ENCODE results near the gene EFCAB6. TPM values are rescaled to one million over a fixed set of nuclear protein-coding genes. Genes with fewer than 3 reads are reported as not detected.

EFCAB6 gene
- total and polyA plus RNA-seq, 9 of the 15 experiments (the other 6 are each of a cell fraction or from before 2014, with no cell fraction given): 0.06 TPM; not detected in 8

- 0% methylated on average over 1 of the region's 1 CpG for WGBS (ENCODE audit: insufficient coverage, low coverage, missing lambda C conversion rate)
- ATAC-seq (no peak), FAIRE-seq (no peak), DNase-seq (ENCODE audit: extremely low read depth in 1 of 4, low spot score in 3 of 4) (no peak)
- H2AFZ ChIP-seq (ENCODE audit: low read depth, low read length): no peak overlapping the region
- BruUV-seq (replicated peaks): no TSS peak
- H3K27me3 ChIP-seq (ENCODE audit: control insufficient read depth in 2 of 2, insufficient read depth in 2 of 2, low read length in 2 of 2): no peaks in the 10 kb centered on the region
- no peak overlapping the region for H3K4me2 ChIP-seq (ENCODE audit: insufficient read depth, low read length)
- no peak overlapping the region for H3K4me3 ChIP-seq
- H4K20me1 ChIP-seq (replicated peaks; ENCODE audit: control insufficient read depth, insufficient read depth, low read length): no peaks in the 10 kb centered on the region
- TF ChIP-seq RAD21 (CRISPR knock-in tag; conservative IDR thresholded peaks at IDR 0.05 in 1 of 2, IDR thresholded peaks at IDR 0.05 in 1 of 2): no peak
- peak in 1 of 2 experiments; percentile 92; a peak in 1 of 4 replicates for TF ChIP-seq SRF (CRISPR knock-in tag; IDR thresholded peaks at IDR 0.05)
- TF ChIP-seq FOSL1 (tag; conservative IDR thresholded peaks at IDR 0.05): peak; percentile 75
- TF ChIP-seq NFE2 (IDR thresholded peaks at IDR 0.05; ENCODE audit: low read depth): peak; percentile 50; the same call in 1 of the 2 replicates
- no peaks in the 10 kb centered on the region; a peak in 1 of 5 replicates for H3K4me1 ChIP-seq (replicated peaks in 1 of 2; ENCODE audit: control insufficient read depth in 2 of 2, insufficient read depth in 2 of 2, low read length in 2 of 2)
- no peaks in the 10 kb centered on the region for H3K36me3 ChIP-seq (ENCODE audit: control insufficient read depth, insufficient read depth, low read length)
- in situ Hi-C loops (cut with MboI) (no loop called here), intact Hi-C loops (cut with micrococcal nuclease) (no loop called here)
- no peaks in the 10 kb centered on the region for H3K79me2 ChIP-seq (ENCODE audit: control insufficient read depth, insufficient read depth, low read length)
- no peak overlapping the region for H3K9ac ChIP-seq (ENCODE audit: insufficient read depth in 1 of 2, low read depth in 2 of 2, low read length in 2 of 2)
- ChIA-PET CTCF (ENCODE audit: low intra/inter-chr PET ratio) (no interaction called here), POLR2A (no interaction called here)
- no peaks in the 10 kb centered on the region for H3K9me3 ChIP-seq (replicated peaks; ENCODE audit: control insufficient read depth, insufficient read depth, low read depth, low read length)
- H3K27ac ChIP-seq (ENCODE audit: extremely low read depth, low read depth, low read length): no peak overlapping the region
- no peaks in the 10 kb centered on the region for H3K9me1 ChIP-seq (ENCODE audit: control insufficient read depth, insufficient read depth, low read length)
These were observed 224.5 kb downstream of the EFCAB6 start for GRCh38 chr22:43587574-43587973.

- Histone ChIP-seq H3K36me3 (ENCODE audit: control insufficient read depth, insufficient read depth, low read length) (no peaks in the 10 kb centered on the region), H3K4me2 (ENCODE audit: insufficient read depth, low read length) (no peak overlapping the region), H3K4me3 (no peak overlapping the region), H3K9me3 (replicated peaks; ENCODE audit: control insufficient read depth, insufficient read depth, low read depth, low read length) (no peaks in the 10 kb centered on the region), H3K79me2 (ENCODE audit: control insufficient read depth, insufficient read depth, low read length) (no peaks in the 10 kb centered on the region), H2AFZ (ENCODE audit: low read depth, low read length) (no peak overlapping the region), H3K9ac (ENCODE audit: insufficient read depth in 1 of 2, low read depth in 2 of 2, low read length in 2 of 2) (no peak overlapping the region), H3K4me1 (replicated peaks in 1 of 2; ENCODE audit: control insufficient read depth in 2 of 2, insufficient read depth in 2 of 2, low read length in 2 of 2) (no peaks in the 10 kb centered on the region; a peak in 1 of 5 replicates), H3K9me1 (ENCODE audit: control insufficient read depth, insufficient read depth, low read length) (no peaks in the 10 kb centered on the region), H4K20me1 (replicated peaks; ENCODE audit: control insufficient read depth, insufficient read depth, low read length) (no peaks in the 10 kb centered on the region), H3K27ac (ENCODE audit: extremely low read depth, low read depth, low read length) (no peak overlapping the region), H3K27me3 (ENCODE audit: control insufficient read depth in 2 of 2, insufficient read depth in 2 of 2, low read length in 2 of 2) (no peaks in the 10 kb centered on the region; a peak in 1 of 5 replicates)
- CTCF ChIA-PET (ENCODE audit: low intra/inter-chr PET ratio): no interaction called here
- ATAC-seq: no peak
- POLR2A ChIA-PET: interaction anchor here (0.6 kb wide), 1 partner anchor 19 kb away, joined by 3 read pairs; no protein-coding TSS in a partner anchor
- TF ChIP-seq VEZF1 (CRISPR knock-in tag; IDR thresholded peaks at IDR 0.05) (no peak), SMARCB1 (IDR thresholded peaks at IDR 0.05; ENCODE audit: insufficient read length, low read depth) (no peak), ZNF121 (CRISPR knock-in tag; conservative IDR thresholded peaks at IDR 0.05) (no peak), JUND (IDR thresholded peaks at IDR 0.05; ENCODE audit: borderline replicate concordance, low read depth, low read length) (no peak), JUND (tag; IDR thresholded peaks at IDR 0.05; ENCODE audit: borderline replicate concordance, low read depth, low read length) (no peak)
- FAIRE-seq: no peak
- BruUV-seq (replicated peaks): no TSS peak
- 0% methylated on average over 2 of the region's 2 CpGs for WGBS (ENCODE audit: insufficient coverage, low coverage, missing lambda C conversion rate)
- no peak for DNase-seq (ENCODE audit: extremely low read depth in 1 of 4, low spot score in 3 of 4)
- in situ Hi-C loops (cut with MboI) (no loop called here), intact Hi-C loops (cut with micrococcal nuclease) (no loop called here)
These were observed 228.6 kb downstream of the EFCAB6 start for GRCh38 chr22:43583501-43583900.

Measured in K562 (cell line).